ENCODE measurements around the gene IQGAP2. TPM values are rescaled to one million over a fixed set of nuclear protein-coding genes. Genes with fewer than 3 reads are reported as not detected.
"Not testable (repeated sequence)": the region's sequence is repeated elsewhere in the genome, so short reads cannot be mapped to it uniquely, and the experiment has no call there.

The IQGAP2 gene
- polyA plus RNA-seq, 3 donors: 72.4 to 95.7 (median 83.7) TPM

DNA sequence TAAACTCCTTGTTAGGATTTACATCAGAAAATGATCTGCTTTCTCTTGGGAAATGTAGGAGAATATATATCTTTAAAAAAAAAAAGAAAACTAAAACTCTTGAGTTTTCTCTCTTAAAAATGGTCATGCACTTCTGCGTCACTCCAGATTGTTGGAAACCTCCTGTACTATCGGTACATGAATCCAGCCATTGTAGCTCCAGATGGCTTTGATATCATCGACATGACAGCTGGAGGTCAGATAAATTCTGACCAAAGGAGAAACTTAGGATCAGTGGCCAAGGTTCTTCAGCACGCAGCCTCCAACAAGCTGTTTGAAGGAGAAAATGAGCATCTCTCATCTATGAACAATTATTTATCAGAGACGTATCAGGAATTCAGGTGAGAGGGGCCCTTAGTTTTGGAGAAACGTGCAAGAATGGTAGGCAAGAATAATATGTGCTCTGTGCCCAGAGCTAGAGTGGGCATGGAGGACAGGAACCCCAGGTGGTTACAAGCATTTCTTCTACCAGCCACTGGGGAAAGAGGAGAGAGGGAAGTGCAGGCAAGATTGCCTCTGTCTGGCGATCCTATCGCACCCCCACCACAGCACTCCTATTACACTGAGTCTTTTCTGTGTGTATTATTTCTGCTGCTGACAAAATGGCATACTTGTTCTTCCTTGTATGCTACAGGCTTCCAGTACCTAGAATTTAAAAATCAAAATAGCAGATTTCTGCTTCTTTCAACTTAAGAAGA, 271.4 kb downstream of the IQGAP2 start:
- DNase-seq (ENCODE audit: low read depth in 3 of 3, low spot score in 2 of 3): no peak

DNA sequence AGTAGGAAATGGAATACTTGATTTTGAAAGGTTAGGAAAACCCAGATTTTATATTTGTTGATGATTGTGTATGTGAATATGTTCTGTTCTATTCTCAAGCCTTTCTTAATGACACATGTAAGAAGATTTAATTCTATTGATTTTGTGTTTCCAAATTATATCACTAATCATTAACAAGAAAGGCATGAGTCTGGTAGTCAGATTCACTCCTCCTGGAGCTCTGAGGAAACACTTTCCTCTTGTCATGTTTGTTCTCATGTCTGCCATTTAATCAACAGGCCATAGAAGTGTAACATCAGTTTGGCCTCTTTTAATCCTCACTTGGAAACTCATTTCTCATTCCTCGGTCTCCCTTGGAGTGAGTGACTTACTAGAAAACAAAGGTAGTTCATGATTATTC, 272.3 kb downstream of the IQGAP2 start:
- no peak for DNase-seq (ENCODE audit: low read depth in 3 of 3, low spot score in 2 of 3)

DNA sequence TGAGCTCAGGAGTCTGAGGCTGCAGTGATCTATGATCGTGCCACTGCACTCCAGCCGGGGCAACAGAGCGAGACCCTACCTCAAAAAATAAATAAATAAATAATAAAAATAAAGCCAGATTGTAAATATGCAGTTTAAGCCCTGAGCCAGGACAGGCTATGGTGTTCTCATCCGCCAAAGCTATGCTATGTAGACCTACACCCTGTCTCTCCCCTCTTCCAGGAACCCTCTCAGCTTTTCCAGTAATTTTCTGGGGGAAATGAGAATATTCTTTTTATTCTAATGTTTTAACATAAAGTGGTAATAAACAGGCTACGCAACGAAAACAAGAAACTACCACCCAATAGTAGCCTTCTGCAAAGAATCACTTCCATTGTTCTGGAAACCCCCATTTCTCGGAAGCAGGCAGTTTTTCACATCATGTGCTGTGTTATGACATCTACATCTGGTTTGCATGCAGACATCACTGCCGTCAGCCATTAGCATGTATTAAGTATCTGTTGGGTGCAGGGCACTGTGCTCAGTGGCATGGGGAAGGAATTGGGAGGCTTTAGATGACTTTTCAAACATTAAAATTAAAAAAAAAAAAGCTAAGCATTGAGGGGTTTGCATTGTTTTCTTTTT, 274.9 kb downstream of the IQGAP2 start:
- DNase-seq (ENCODE audit: low read depth in 3 of 3, low spot score in 2 of 3): no peak

DNA sequence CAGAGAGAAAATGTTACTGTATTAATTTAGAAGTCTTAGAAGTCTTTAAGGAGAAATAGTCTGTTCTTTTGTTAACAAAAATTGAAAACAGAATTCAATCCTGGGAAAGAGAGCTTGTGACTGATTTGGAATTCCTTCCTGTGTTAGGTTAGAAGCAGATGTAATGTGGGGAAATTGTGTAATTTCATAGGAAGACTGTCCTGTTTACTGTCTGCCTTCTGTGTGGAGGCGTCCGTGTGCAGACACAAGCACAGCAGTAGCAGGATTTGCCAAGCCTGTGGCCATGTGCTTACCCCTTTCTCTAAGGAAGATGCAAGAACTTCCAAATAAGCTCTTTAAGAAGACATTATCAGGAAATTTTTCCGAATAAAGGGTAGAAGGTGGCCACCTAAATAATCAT, 276.1 kb downstream of the IQGAP2 start:
- no peak for DNase-seq (ENCODE audit: low read depth in 3 of 3, low spot score in 2 of 3)

DNA sequence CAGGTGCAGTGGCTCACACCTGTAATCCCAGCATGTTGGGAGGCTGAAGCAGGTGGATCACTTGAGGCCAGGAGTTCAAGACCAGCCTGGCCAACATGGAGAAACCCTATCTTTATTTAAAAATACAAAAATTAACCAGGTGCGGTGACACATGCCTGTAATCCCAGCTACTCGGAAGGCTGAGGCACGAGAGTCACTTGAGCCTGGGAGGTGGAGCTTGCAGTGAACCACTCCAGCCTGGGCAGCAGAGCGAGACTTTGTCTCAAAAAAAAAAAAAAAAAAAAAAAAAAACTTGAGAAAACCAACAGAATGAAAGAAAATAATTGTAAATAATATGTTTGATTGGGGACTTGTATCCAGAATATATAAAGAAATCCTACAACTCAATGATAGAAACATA, 277.7 kb downstream of the IQGAP2 start:
- not testable (repeated sequence) for DNase-seq (ENCODE audit: low read depth in 3 of 3, low spot score in 2 of 3)

DNA sequence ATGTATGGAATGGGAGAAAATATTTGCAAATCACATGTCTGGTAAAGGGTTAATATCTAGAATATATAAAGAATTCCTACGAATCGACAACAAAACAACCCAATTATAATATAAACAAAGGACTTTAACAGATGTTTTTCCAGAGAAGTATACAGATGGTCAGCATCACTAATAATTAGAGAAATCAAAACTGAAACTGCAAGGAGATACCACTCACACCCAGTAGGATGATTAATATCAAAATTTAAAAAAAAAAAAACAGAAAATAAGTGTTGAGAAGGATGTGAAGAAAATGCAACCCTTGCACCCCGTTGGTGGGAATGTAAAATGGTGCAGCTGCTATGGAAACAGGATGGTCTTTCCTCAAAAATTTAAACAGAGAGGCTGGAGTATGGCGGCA, 278.2 kb downstream of the IQGAP2 start:
- no peak for DNase-seq (ENCODE audit: low read depth in 3 of 3, low spot score in 2 of 3)

DNA sequence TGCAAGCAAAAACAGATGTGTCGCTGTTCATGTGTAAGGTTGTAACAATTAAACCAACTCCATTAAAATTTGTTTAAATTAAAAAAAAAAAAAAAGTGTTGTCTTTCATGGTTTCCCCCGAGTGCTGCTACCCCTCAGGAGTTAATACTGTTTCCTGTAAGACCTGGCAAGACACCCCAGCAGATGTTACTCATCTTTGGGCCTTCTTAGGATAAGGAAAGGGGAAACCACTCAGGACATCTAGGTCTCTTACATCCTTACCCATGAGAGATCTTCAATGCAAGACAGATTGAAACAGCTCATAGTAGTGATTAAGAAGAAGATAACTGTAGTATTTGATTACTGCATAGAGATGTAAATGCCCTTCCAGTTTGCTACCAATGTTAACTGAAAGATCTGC, 279.3 kb downstream of the IQGAP2 start:
- DNase-seq (ENCODE audit: low read depth in 3 of 3, low spot score in 2 of 3): no peak

DNA sequence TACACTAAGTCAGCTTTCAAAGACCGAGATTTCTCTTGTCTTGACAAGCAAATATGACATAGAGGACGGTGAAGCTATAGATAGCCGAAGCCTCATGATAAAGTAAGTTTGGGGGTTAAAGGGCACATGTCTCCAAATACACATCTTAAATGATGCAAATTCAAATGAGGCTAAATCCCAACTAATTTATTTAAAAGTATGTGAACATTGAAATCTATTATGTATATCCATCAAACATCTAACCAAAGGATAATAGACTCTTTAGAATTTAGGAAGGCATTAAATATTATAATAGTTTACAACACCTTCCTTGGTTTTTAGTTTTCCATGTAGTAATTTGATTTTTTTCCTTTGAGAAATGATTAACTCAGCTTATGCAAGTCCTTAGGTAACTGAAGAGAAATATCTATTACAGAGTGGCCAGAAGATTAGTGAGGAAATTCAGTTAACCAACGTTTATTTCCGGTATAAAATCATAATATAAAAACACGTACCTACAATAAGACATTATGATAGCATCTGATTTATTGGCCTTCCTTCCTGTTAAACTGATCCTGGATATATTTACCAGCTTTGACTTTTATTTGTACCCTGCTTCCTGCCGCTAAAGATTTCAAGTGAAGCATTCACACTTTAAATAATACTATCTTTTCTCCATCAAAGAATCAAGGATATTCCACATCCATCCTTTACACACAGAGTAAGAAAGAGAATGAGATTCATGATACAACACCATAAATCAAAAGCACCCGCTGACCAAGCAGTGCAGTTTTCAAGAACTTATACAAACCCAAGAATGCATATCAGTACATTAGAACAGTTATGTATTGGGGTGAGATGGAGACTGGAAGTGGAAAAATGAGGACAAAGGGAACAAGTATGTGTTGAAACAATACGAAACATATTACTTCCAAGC, 281.0 kb downstream of the IQGAP2 start:
- DNase-seq (ENCODE audit: low read depth in 3 of 3, low spot score in 2 of 3): no peak

DNA sequence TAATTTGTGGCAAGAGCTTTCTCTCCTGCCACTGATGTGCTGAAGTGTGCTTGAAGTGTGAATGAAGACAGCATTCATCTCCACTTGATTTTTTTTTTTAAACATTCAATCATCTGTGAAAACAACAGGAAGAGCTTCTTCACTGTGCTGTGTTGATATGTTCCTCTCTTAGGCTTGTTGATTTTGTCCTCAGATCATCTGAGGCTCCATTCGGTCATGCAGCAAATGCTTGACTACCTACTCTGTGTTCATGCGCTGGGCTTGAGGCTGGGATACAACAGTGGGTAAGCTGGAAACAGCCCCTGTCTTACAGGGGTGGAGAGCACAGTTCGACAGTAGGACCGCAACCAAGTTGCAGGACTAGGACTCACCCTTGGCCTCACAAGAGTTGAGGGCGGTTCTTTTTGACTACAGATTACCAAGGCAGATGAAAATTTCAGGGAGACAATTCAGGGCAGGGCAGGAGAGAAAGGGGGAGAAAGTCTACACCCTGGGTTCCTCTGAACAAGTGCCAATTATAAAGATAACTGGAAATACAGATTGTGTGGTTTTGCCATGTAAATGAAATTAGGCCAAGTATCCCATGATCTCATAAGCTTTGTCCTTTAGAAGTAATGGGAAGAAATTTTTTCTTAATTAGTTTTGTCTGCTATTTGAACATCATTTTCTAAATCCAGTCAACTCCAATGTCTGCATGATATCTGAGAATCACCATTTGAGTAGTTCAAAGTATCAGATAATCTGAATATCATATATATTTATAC, 281.9 kb downstream of the IQGAP2 start:
- DNase-seq (ENCODE audit: low read depth in 3 of 3, low spot score in 2 of 3): no peak

DNA sequence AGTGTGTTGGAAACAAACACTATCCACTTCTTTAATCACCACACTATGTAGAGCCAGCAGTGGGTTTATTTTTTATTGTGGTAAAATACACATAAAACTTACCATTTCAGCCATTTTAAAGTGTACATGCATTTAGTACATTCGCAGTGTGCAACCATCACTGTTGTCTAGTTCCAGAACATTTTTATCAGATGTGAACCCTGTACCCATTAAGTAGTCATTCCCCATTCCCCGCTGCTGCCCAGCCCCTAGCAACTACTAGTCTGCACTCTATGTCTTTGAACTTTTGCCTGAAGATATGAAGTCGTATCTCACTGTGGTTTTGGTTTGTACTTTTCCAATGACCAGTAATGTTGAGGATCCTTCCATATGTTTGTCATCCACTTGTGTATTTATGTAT, 282.6 kb downstream of the IQGAP2 start:
- no peak for DNase-seq (ENCODE audit: low read depth in 3 of 3, low spot score in 2 of 3)

DNA sequence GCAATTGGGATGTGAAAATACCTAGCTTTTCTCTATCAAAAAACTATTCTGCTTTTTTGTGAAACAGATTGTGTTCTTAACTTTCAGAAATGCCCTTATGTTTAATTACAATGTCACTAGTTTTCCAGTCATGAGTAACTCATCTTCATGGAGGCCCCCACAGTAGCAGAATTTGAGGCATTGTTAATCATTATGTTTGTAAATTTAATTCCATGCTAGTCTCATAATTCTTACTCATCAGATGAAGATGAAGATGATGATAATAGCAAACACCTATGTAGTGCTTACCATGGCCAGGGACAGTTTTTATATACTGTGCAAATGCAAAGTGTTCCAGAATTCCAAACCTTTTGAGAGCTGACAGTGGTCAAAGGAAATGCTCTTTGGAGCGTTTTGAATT, 285.1 kb downstream of the IQGAP2 start:
- no peak for DNase-seq (ENCODE audit: low read depth in 3 of 3, low spot score in 2 of 3)

DNA sequence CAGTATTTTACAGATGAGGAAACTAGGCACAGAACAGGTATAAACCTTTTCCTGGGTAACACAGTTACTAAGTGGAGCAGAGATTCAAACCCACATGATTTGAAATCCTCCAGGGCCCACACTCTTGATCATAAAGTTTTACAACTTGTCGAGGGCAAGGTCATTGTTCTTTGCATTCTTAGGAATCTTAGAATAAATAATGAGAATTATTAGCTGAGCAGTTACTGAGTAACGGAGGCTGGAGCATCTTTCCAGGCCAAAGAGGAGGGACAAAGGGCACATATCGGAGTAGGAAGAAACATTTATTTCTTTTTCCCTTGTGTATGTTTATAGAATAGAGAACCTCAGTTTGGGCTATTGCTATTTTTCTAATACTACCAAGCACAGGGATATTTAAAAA, 285.8 kb downstream of the IQGAP2 start:
- no peak for DNase-seq (ENCODE audit: low read depth in 3 of 3, low spot score in 2 of 3)

DNA sequence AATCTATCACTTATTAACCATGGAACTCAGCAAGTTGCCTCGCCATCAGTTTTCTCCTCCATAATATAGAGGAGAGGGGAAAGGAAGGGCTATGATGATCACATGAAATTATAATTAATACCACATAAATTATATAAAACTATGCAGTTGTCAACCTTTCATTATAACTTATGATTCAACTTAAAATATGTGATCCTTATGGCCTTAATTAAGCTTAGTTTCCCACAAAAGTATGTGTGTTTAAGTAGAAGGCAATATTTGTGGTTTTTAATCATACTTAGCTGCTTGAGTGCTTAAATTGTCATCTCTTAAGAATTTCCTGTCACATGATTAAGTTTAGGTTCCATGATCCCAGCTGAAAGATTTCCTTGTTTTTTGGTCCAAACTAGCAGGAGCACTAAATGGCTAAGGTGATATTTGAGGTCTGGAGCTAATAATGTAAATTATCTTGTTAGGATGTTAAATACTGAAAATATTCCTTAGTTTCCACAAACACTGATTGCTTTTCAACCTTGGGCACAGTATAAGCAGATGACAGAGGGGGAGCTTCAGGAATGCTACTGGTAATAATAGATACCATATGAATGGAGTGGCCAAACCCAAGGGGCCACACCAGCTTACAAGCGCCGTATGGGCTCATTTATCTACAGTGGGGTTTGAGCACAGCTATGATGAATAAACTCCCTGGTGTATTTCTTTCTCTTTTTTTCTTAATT, 286.4 kb downstream of the IQGAP2 start:
- no peak for DNase-seq (ENCODE audit: low read depth in 3 of 3, low spot score in 2 of 3)

DNA sequence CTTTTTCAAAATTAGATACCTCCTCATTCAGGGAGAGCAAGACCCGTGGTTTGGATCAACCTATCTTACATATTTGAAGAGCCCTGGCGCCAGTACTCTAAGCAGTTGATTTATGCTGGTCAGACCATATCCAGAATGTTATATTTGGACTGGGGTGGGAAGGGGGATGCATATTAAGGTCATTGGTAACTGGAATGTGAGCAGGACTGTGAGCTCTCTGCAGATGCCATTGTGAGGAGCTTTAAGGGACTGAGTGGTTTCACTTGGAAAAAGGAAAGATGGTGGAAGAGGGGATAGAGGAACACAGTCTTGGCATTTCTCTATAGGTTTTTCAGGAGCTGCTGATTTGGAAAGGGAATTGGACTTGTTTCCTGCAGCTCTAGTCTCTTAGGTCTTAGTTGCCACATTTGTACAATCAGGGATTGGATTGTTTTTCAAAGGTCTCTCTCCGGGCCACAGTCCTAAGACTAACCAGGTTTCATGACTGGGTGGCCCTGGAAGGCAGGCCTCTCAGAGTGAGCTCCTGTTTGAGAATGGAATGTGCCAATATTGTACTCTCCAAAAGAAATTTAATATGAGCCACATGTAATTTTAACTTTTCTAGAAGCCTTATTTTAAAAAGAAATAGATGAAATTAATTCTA, 287.1 kb downstream of the IQGAP2 start:
- no peak for DNase-seq (ENCODE audit: low read depth in 3 of 3, low spot score in 2 of 3)

DNA sequence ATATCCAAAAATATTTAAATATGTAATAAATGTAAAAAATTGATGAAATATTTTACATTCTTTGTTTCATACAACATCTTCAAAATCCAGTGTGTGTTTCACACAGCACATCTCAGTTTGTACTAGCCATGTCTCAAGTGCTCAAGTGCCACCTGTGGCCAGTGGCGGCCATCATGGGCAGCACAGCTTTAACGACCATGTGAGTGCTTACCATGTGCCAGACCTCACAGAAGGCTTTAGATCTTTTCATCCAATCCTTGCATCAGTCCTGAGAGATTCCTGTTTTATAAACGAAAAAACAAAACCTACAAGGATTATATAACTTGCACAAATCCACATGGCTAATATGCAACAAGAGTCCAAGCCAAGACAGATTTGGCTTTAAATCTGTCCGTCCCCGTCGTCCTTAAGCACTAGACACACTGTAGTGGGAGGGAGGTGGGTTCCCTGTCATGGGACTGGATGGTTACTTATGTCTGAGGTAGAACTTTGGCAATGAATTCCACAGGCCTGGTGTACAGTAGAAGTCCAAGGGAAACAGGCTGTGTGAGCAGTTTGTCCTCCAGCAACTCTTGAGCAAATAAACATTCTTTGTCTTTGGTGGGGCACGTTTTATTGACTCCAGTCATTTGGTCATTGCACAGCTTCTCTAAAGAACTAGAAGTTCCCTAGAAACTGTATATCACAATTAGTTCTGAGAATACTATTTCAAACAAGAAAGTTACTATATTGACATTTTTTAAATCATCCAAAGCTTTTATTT, 287.8 kb downstream of the IQGAP2 start:
- no peak for DNase-seq (ENCODE audit: low read depth in 3 of 3, low spot score in 2 of 3)

DNA sequence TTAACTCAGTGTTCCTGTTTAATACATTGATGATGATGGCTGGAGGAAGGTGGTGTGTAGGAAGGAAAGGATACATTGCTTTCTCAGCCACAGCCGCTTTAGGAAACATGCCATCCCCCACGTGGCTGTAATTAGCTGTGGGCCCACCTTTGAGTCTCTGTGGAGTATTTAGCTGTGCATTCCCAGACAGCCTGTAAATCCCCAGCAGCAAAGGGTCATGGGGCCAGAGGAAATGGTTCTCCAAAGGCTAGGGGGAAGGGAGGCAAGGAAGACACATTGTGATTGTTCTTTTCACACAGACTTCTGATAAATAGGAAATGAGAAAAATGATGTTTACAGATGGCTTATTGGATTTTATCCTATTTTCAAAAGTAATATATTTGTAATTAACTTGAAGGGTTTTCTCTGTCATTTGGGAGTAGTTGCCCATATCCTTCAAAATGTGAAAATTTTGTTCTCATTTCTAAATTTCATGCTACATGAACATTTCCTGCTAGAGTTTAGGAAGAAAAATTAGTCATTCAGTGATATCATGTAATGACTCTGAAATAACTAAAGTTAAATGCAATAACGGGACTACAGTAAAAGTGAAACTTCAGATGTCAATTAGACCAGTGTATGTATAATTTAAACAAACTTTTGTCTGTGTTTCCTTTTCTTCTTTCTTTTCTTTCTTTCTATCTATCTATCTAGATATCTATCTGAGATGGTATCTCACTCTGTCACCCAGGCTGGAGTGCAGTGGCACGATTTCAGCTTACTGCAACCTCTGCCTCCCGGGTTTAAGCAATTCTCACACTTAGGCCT, 288.6 kb downstream of the IQGAP2 start:
- DNase-seq (ENCODE audit: low read depth in 3 of 3, low spot score in 2 of 3): no peak

DNA sequence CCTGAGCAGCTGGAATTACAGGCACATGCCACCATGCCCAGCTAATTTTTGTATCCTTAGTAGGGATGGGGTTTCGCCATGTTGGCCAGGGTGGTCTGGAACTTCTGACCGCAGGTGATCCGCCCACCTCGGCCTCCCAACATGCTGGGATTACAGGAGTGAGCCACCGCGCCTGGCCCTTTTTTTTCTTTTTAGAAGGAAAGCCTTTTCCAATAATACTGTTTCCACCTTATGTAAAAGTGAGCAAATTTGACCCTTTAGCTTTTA, 289.1 kb downstream of the IQGAP2 start:
- no peak for DNase-seq (ENCODE audit: low read depth in 3 of 3, low spot score in 2 of 3)

DNA sequence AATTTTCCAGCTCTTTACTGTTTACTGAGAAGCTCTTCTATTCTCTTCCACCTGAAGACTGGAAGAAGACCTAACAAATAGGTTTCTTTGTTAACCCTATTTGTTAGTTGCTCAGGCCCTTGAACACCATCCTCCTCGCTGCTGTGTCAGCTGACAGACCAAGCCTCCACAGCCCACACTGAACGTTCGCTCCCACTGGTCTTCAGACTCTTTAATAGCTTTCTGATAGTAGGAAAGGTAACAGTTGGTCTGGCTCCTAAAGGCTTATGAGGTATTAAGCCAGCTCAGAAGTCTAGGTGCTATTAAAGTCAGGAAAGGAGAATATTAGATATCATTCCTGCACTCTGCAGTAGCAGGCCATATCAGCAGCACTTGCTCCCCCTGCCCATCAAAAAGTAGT, 289.6 kb downstream of the IQGAP2 start:
- DNase-seq (ENCODE audit: low read depth in 3 of 3, low spot score in 2 of 3): no peak

Measured in right renal cortex interstitium (tissue), 3 donors.